GM18508 (cell line): ENCODE measurements around the gene THAP8.
"Not testable (repeated sequence)": the region's sequence is repeated elsewhere in the genome, so short reads cannot be mapped to it uniquely, and the experiment has no call there.

Experiments used
- ATAC-seq: cut with Tn5 transposase; IDR thresholded peaks from one replicate; pipeline ENCODE4 v1.9.1; 2021; ENCODE audit warnings: moderate number of reproducible peaks; ENCODE audit not compliant: insufficient read depth, unreplicated experiment

Gene THAP8

GRCh38 chr19:36072081-36072480 lies 18.0 kb upstream of the THAP8 start:
- ATAC-seq: no peak

GRCh38 chr19:36068810-36069499 lies 14.9 kb upstream of the THAP8 start:
- not testable (repeated sequence) for ATAC-seq

- ATAC-seq: no peak
These were observed 13.6 kb upstream of the THAP8 start for GRCh38 chr19:36067681-36068080.

GRCh38 chr19:36064826-36065225 lies 10.7 kb upstream of the THAP8 start:
- no peak for ATAC-seq

GRCh38 chr19:36061367-36061766 lies 7.3 kb upstream of the THAP8 start:
- ATAC-seq: no peak

GRCh38 chr19:36060430-36060829 lies 6.3 kb upstream of the THAP8 start:
- no peak for ATAC-seq

GRCh38 chr19:36059180-36059910 lies 5.3 kb upstream of the THAP8 start:
- ATAC-seq: no peak

- no peak for ATAC-seq
These were observed 4.5 kb upstream of the THAP8 start for GRCh38 chr19:36058481-36059179.

GRCh38 chr19:36054733-36055686 lies 925 bp upstream of the THAP8 start, which contains the start of gene WDR62:
WDR62 (plus strand) TSS chr19:36054897; CDS start chr19:36054972, 75 bp downstream.
- ATAC-seq: peak; percentile 41

GRCh38 chr19:36051637-36052036 lies 2.4 kb downstream of the THAP8 start:
- ATAC-seq: no peak

GRCh38 chr19:36051236-36051635 lies 2.8 kb downstream of the THAP8 start:
- no peak for ATAC-seq

- no peak for ATAC-seq
These were observed 4.9 kb downstream of the THAP8 start for GRCh38 chr19:36049080-36049698.

GRCh38 chr19:36047835-36048234 lies 6.2 kb downstream of the THAP8 start:
- no peak for ATAC-seq

GRCh38 chr19:36046443-36047050 lies 7.5 kb downstream of the THAP8 start:
- no peak for ATAC-seq

- no peak for ATAC-seq
These were observed 10.1 kb downstream of the THAP8 start for GRCh38 chr19:36043952-36044351.

GRCh38 chr19:36041831-36042230 lies 12.3 kb downstream of the THAP8 start:
- ATAC-seq: no peak

GRCh38 chr19:36041092-36041491 lies 13.0 kb downstream of the THAP8 start:
- not testable (repeated sequence) for ATAC-seq

- ATAC-seq: no peak
These were observed 13.6 kb downstream of the THAP8 start for GRCh38 chr19:36040495-36040894.
